Upper lobe of left lung (tissue), 4 donors: ENCODE measurements around the gene ECHS1.

ENCODE experiments used
- CTCF ChIP-seq, 6 experiments: fragments of 450-650 bp in 4 of 6; fragments of 200-600 bp in 2 of 6; sonication (generic) in 2 of 6; IDR thresholded peaks; one replicate each; pipeline ENCODE4 v1.5.1; 2016 to 2019; ENCODE audit warnings: antibody characterized with exemption in 6 of 6
- POLR2AphosphoS5 ChIP-seq, 2 donors: sonication (generic); formaldehyde crosslinking; IDR thresholded peaks; one replicate each; pipeline ENCODE4 v1.5.1; 2017; ENCODE audit warnings: antibody characterized with exemption in 2 of 2

GRCh38 chr10:133381036-133381435, 7.9 kb upstream of the ECHS1 start:
- no peak for TF ChIP-seq CTCF (IDR thresholded peaks at IDR 0.05)
- no peak for TF ChIP-seq POLR2AphosphoS5 (IDR thresholded peaks at IDR 0.05)
